Kidney epithelial cell (primary cell): ENCODE measurements around the gene AMOTL1. TPM values are rescaled to one million over a fixed set of nuclear protein-coding genes. Genes with fewer than 3 reads are reported as not detected.

ENCODE experiments used
- DNase-seq: peaks from one replicate; pipeline ENCODE4 v3.0.0-alpha.2; 2010; ENCODE audit warnings: low read depth
- H3K27me3 ChIP-seq: 2 replicates; pipeline ENCODE4 v1.6.0; 2011; ENCODE audit warnings: low read length; ENCODE audit not compliant: control insufficient read depth, insufficient read depth
- H3K36me3 ChIP-seq: 2 replicates; pipeline ENCODE4 v1.5.1; 2011; ENCODE audit warnings: low read length; ENCODE audit not compliant: control insufficient read depth, insufficient read depth
- H3K4me3 ChIP-seq: 2 replicates; pipeline ENCODE4 v1.5.1; 2011; ENCODE audit warnings: low read depth, mild to moderate bottlenecking, control low read depth, low read length
- CTCF ChIP-seq: IDR thresholded peaks from 2 replicates; pipeline ENCODE4 v1.5.1; 2011; ENCODE audit warnings: mild to moderate bottlenecking, moderate library complexity, low read length, control low read depth, inconsistent platforms; ENCODE audit not compliant: insufficient read depth, poor library complexity, severe bottlenecking
- total RNA-seq: library from RNA; depleted of rRNA; stranded (reverse); fragments of >200 nt; gene quantifications from 2 replicates; pipeline ENCODE4 v1.2.3, GENCODE V29; 2015

The AMOTL1 gene
- total RNA-seq, 1 donor from 2014 or later: 48.8 TPM

GRCh38 chr11:94739331-94739730 is 28.8 kb upstream of the AMOTL1 start:
- Histone ChIP-seq H3K4me3 (no peak overlapping the region), H3K27me3 (peaks cover 2% of the 10 kb centered on the region), H3K36me3 (no peaks in the 10 kb centered on the region)
- no peak for DNase-seq
- TF ChIP-seq CTCF: no peak

GRCh38 chr11:94740083-94741021 is 27.8 kb upstream of the AMOTL1 start:
- peak overlapping the region; percentile 43 for H3K4me3 ChIP-seq
- H3K27me3 ChIP-seq: peaks cover 2% of the 10 kb centered on the region
- H3K36me3 ChIP-seq: no peaks in the 10 kb centered on the region
- no peak for TF ChIP-seq CTCF
- no peak for DNase-seq

GRCh38 chr11:94741022-94741679 is 27.0 kb upstream of the AMOTL1 start:
- peak; percentile 59 for TF ChIP-seq CTCF
- Histone ChIP-seq H3K27me3 (peaks cover 2% of the 10 kb centered on the region), H3K4me3 (peak overlapping the region; percentile 43), H3K36me3 (no peaks in the 10 kb centered on the region)
- DNase-seq: no peak

GRCh38 chr11:94742665-94743064 is 25.5 kb upstream of the AMOTL1 start:
- H3K4me3 ChIP-seq: no peak overlapping the region
- no peaks in the 10 kb centered on the region for H3K36me3 ChIP-seq
- H3K27me3 ChIP-seq: peaks cover 2% of the 10 kb centered on the region
- DNase-seq: no peak
- no peak for TF ChIP-seq CTCF

- Histone ChIP-seq H3K36me3 (no peaks in the 10 kb centered on the region), H3K4me3 (no peak overlapping the region), H3K27me3 (no peaks in the 10 kb centered on the region)
- DNase-seq: no peak
- no peak for TF ChIP-seq CTCF
These were observed 21.4 kb upstream of the AMOTL1 start for GRCh38 chr11:94746721-94747120.
